Naive thymus-derived CD8-positive, alpha-beta T cell (primary cell): ENCODE data around the gene KIAA0040. TPM values are rescaled to one million over a fixed set of nuclear protein-coding genes. Genes with fewer than 3 reads are reported as not detected.

Source experiments
- ATAC-seq, 2 donors: fragments of 150-1000 bp; cut with Tn5 transposase in 1 of 2; sonication (Bioruptor Pico), chemical (Tn5 transposase) in 1 of 2; 1 replicate in 1 of 2; 2 replicates in 1 of 2; pipeline ENCODE4 v1.10.0; 2021; ENCODE audit warnings: mild to moderate bottlenecking in 2 of 2, moderate library complexity in 2 of 2
- POLR2A ChIA-PET: fragments of 350-600 bp; sonication (Branson Sonifier 250); formaldehyde crosslinking; loops from one replicate; lab custom pipeline; 2021; ENCODE audit warnings: antibody characterized with exemption; lab: Charles Lee
- DNase-seq, 10 donors: peaks; one replicate each; pipeline versions ENCODE4 v3.0.0 to v3.0.0-alpha.2; 2020 to 2022
- H3K27ac Mint-ChIP-seq, 10 donors: one replicate each; pipeline ENCODE4 v1.8.0; 2020 to 2022; ENCODE audit warnings: mild to moderate bottlenecking in 10 of 10, mixed read lengths in 10 of 10, moderate library complexity in 4 of 10, inconsistent platforms in 1 of 10
- H3K27me3 Mint-ChIP-seq, 5 donors: one replicate each; pipeline ENCODE4 v1.8.0; 2021 to 2022; ENCODE audit warnings: mixed read lengths in 5 of 5
- H3K36me3 Mint-ChIP-seq, 3 donors: one replicate each; pipeline ENCODE4 v1.8.0; 2020 to 2022; ENCODE audit warnings: mixed read lengths in 3 of 3, mild to moderate bottlenecking in 2 of 3, inconsistent platforms in 1 of 3
- H3K4me1 Mint-ChIP-seq, 4 donors: one replicate each; pipeline ENCODE4 v1.8.0; 2021 to 2022; ENCODE audit warnings: mixed read lengths in 4 of 4
- H3K4me3 Mint-ChIP-seq, 10 donors: one replicate each; pipeline ENCODE4 v1.8.0; 2020 to 2022; ENCODE audit warnings: mild to moderate bottlenecking in 10 of 10, mixed read lengths in 10 of 10, moderate library complexity in 6 of 10, inconsistent platforms in 1 of 10
- H3K9me3 Mint-ChIP-seq, 9 donors: one replicate each; pipeline ENCODE4 v1.8.0; 2020 to 2022; ENCODE audit warnings: mixed read lengths in 9 of 9, mild to moderate bottlenecking in 3 of 9, inconsistent platforms in 1 of 9, moderate library complexity in 1 of 9
- polyA plus RNA-seq, 3 donors: library from polyadenylated mRNA; unstranded; fragments of 300-500 nt; fragmentation: Illumina TruSeq; gene quantifications; one replicate each; pipeline ENCODE4 v1.2.3, GENCODE V29; 2021
- total RNA-seq, 8 experiments: library from RNA in 2 of 8; stranded (reverse) in 2 of 8; gene quantifications; one replicate each; pipeline ENCODE4 v1.2.3 and lab custom pipeline; 2021 to 2026

The KIAA0040 gene
- total and polyA plus RNA-seq, 5 experiments from 2014 or later = 25.1 to 32.5 (median 26.0) TPM

- POLR2A ChIA-PET = no interaction called here
- no peak for DNase-seq
- Mint-ChIP-seq H3K4me1 (peaks cover 3 to 12% (median 4%) of the 10 kb centered on the region in 4 donors), H3K4me3 (no peak overlapping the region), H3K27ac (no peak overlapping the region), H3K27me3 (peaks cover 14 to 42% (median 38%) of the 10 kb centered on the region in 5 donors), H3K36me3 (no peaks in the 10 kb centered on the region), H3K9me3 (no peaks in the 10 kb centered on the region)
- ATAC-seq = no peak
Observed at GRCh38 chr1:175148068-175148467, 44.5 kb downstream of the KIAA0040 start.

GRCh38 chr1:175147569-175147968 lies 45.0 kb downstream of the KIAA0040 start:
- POLR2A ChIA-PET = no interaction called here
- H3K4me1 Mint-ChIP-seq = peaks cover 3 to 12% (median 4%) of the 10 kb centered on the region in 4 donors
- ATAC-seq (no peak), DNase-seq (no peak)
- no peaks in the 10 kb centered on the region for H3K9me3 Mint-ChIP-seq
- H3K27ac Mint-ChIP-seq = no peak overlapping the region
- no peaks in the 10 kb centered on the region for H3K36me3 Mint-ChIP-seq
- no peak overlapping the region for H3K4me3 Mint-ChIP-seq
- peaks cover 14 to 40% (median 36%) of the 10 kb centered on the region in 5 donors for H3K27me3 Mint-ChIP-seq

GRCh38 chr1:175146529-175147213 lies 45.9 kb downstream of the KIAA0040 start:
- peaks cover 14 to 33% (median 28%) of the 10 kb centered on the region in 5 donors for H3K27me3 Mint-ChIP-seq
- peak overlapping the region in 1 of 10 donors; percentile 4 for H3K4me3 Mint-ChIP-seq
- H3K4me1 Mint-ChIP-seq = peaks cover 0 to 6% (median 3%) of the 10 kb centered on the region in 4 donors
- POLR2A ChIA-PET = no interaction called here
- no peaks in the 10 kb centered on the region for H3K9me3 Mint-ChIP-seq
- DNase-seq (peak; percentile 29 to 75 (median 53)), ATAC-seq (peak; percentile 81 to 85)
- no peaks in the 10 kb centered on the region for H3K36me3 Mint-ChIP-seq
- no peak overlapping the region for H3K27ac Mint-ChIP-seq

GRCh38 chr1:175145899-175146528 lies 46.6 kb downstream of the KIAA0040 start:
- no peak for ATAC-seq
- no peaks in the 10 kb centered on the region for H3K36me3 Mint-ChIP-seq
- POLR2A ChIA-PET = no interaction called here
- H3K4me1 Mint-ChIP-seq = peaks cover 0 to 6% (median 0%) of the 10 kb centered on the region in 4 donors
- no peak overlapping the region for H3K27ac Mint-ChIP-seq
- H3K4me3 Mint-ChIP-seq = no peak overlapping the region
- no peaks in the 10 kb centered on the region for H3K9me3 Mint-ChIP-seq
- H3K27me3 Mint-ChIP-seq = peaks cover 8 to 26% (median 21%) of the 10 kb centered on the region in 5 donors
- no peak for DNase-seq

GRCh38 chr1:175138579-175138978 lies 54.0 kb downstream of the KIAA0040 start:
- H3K27me3 Mint-ChIP-seq = peaks cover 14 to 38% (median 24%) of the 10 kb centered on the region in 5 donors
- no peak overlapping the region for H3K4me3 Mint-ChIP-seq
- no peaks in the 10 kb centered on the region for H3K9me3 Mint-ChIP-seq
- ATAC-seq = no peak
- H3K27ac Mint-ChIP-seq = no peak overlapping the region
- POLR2A ChIA-PET = no interaction called here
- H3K36me3 Mint-ChIP-seq = no peaks in the 10 kb centered on the region
- H3K4me1 Mint-ChIP-seq = peaks cover 0 to 4% (median 0%) of the 10 kb centered on the region in 4 donors
- no peak for DNase-seq

GRCh38 chr1:175137369-175137768 lies 55.2 kb downstream of the KIAA0040 start:
- peak overlapping the region in 1 of 10 donors; percentile 24 for H3K27ac Mint-ChIP-seq
- no peaks in the 10 kb centered on the region for H3K36me3 Mint-ChIP-seq
- H3K9me3 Mint-ChIP-seq = no peaks in the 10 kb centered on the region
- DNase-seq = no peak
- H3K4me3 Mint-ChIP-seq = no peak overlapping the region
- POLR2A ChIA-PET = no interaction called here
- peaks cover 14 to 43% (median 23%) of the 10 kb centered on the region in 5 donors for H3K27me3 Mint-ChIP-seq
- ATAC-seq = no peak
- H3K4me1 Mint-ChIP-seq = peaks cover 0 to 4% (median 0%) of the 10 kb centered on the region in 4 donors

GRCh38 chr1:175136246-175136645 lies 56.3 kb downstream of the KIAA0040 start:
- no peaks in the 10 kb centered on the region for H3K9me3 Mint-ChIP-seq
- H3K36me3 Mint-ChIP-seq = no peaks in the 10 kb centered on the region
- H3K4me1 Mint-ChIP-seq = no peaks in the 10 kb centered on the region
- ATAC-seq = no peak
- H3K4me3 Mint-ChIP-seq = no peak overlapping the region
- POLR2A ChIA-PET = no interaction called here
- H3K27ac Mint-ChIP-seq = no peak overlapping the region
- DNase-seq = no peak
- peaks cover 14 to 43% (median 23%) of the 10 kb centered on the region in 5 donors for H3K27me3 Mint-ChIP-seq

- Mint-ChIP-seq H3K27ac (peak overlapping the region in 1 of 10 donors; percentile 45), H3K9me3 (no peaks in the 10 kb centered on the region)
Observed at GRCh38 chr1:175134500-175134899, 58.1 kb downstream of the KIAA0040 start.

GRCh38 chr1:175133673-175134435 lies 58.7 kb downstream of the KIAA0040 start:
- H3K4me1 Mint-ChIP-seq = no peaks in the 10 kb centered on the region
- no peak overlapping the region for H3K4me3 Mint-ChIP-seq
- POLR2A ChIA-PET = no interaction called here
- H3K27ac Mint-ChIP-seq = peak overlapping the region in 1 of 10 donors; percentile 7
- ATAC-seq = no peak
- no peaks in the 10 kb centered on the region for H3K36me3 Mint-ChIP-seq
- H3K9me3 Mint-ChIP-seq = no peaks in the 10 kb centered on the region
- peaks cover 14 to 43% (median 23%) of the 10 kb centered on the region in 5 donors for H3K27me3 Mint-ChIP-seq
- DNase-seq = no peak

More at GRCh38 chr1:175134500-175134899, 58.1 kb downstream of the KIAA0040 start:
- no peaks in the 10 kb centered on the region for H3K36me3 Mint-ChIP-seq
- DNase-seq (no peak), ATAC-seq (no peak)
- POLR2A ChIA-PET = no interaction called here
- no peak overlapping the region for H3K4me3 Mint-ChIP-seq
- peaks cover 14 to 43% (median 23%) of the 10 kb centered on the region in 5 donors for H3K27me3 Mint-ChIP-seq
- no peaks in the 10 kb centered on the region for H3K4me1 Mint-ChIP-seq

- Mint-ChIP-seq H3K27ac (no peak overlapping the region), H3K27me3 (peaks cover 15 to 33% (median 24%) of the 10 kb centered on the region in 5 donors), H3K4me3 (no peak overlapping the region), H3K4me1 (no peaks in the 10 kb centered on the region), H3K9me3 (no peaks in the 10 kb centered on the region), H3K36me3 (no peaks in the 10 kb centered on the region)
- DNase-seq (no peak), ATAC-seq (no peak)
- POLR2A ChIA-PET = no interaction called here
Observed at GRCh38 chr1:175132436-175132835, 60.1 kb downstream of the KIAA0040 start.

GRCh38 chr1:175131095-175131494 lies 61.5 kb downstream of the KIAA0040 start:
- Mint-ChIP-seq H3K36me3 (no peaks in the 10 kb centered on the region), H3K4me3 (no peak overlapping the region), H3K27ac (no peak overlapping the region), H3K27me3 (peaks cover 12 to 22% (median 17%) of the 10 kb centered on the region in 5 donors), H3K4me1 (no peaks in the 10 kb centered on the region), H3K9me3 (no peaks in the 10 kb centered on the region)
- DNase-seq (no peak), ATAC-seq (no peak)
- POLR2A ChIA-PET = no interaction called here

GRCh38 chr1:175130649-175131045 lies 61.9 kb downstream of the KIAA0040 start:
- Mint-ChIP-seq H3K9me3 (no peaks in the 10 kb centered on the region), H3K36me3 (no peaks in the 10 kb centered on the region), H3K27me3 (peaks cover 10 to 22% (median 12%) of the 10 kb centered on the region in 5 donors), H3K27ac (no peak overlapping the region), H3K4me3 (no peak overlapping the region), H3K4me1 (peaks cover 0 to 2% (median under 1%) of the 10 kb centered on the region in 4 donors)
- ATAC-seq (no peak), DNase-seq (no peak)
- POLR2A ChIA-PET = no interaction called here
